GM12801 (cell line): ENCODE data around the gene CLCA1.

Experiments
- CTCF ChIP-seq: IDR thresholded peaks from one replicate; pipeline ENCODE4 v1.5.1; 2011; ENCODE audit warnings: control low read depth; ENCODE audit not compliant: insufficient read length; ENCODE audit errors: extremely low read depth

Gene CLCA1

GRCh38 chr1:86448670-86449069 lies 20.1 kb upstream of the CLCA1 start:
- TF ChIP-seq CTCF, result no peak

- no peak for TF ChIP-seq CTCF
Measured at GRCh38 chr1:86449103-86449502, 19.6 kb upstream of the CLCA1 start.

- TF ChIP-seq CTCF, result no peak
Measured at GRCh38 chr1:86450847-86451246, 17.9 kb upstream of the CLCA1 start.

- no peak for TF ChIP-seq CTCF
Measured at GRCh38 chr1:86453664-86454063, 15.1 kb upstream of the CLCA1 start.

GRCh38 chr1:86455073-86455472 lies 13.7 kb upstream of the CLCA1 start:
- no peak for TF ChIP-seq CTCF

GRCh38 chr1:86460998-86461397 lies 7.7 kb upstream of the CLCA1 start:
- TF ChIP-seq CTCF, result no peak

GRCh38 chr1:86461482-86461881 lies 7.2 kb upstream of the CLCA1 start:
- no peak for TF ChIP-seq CTCF

GRCh38 chr1:86464819-86465218 lies 3.9 kb upstream of the CLCA1 start:
- TF ChIP-seq CTCF, result no peak
